ENCODE data around the gene PANK4.
"Not testable (repeated sequence)": the region's sequence is repeated elsewhere in the genome, so short reads cannot be mapped to it uniquely, and the experiment has no call there.

PANK4 gene

GRCh38 chr1:2549367-2550029 lies 23.1 kb upstream of the PANK4 start:
- not testable (repeated sequence) for H3K9me3 ChIP-seq (ENCODE audit: control insufficient read depth in 1 of 2, low read length in 2 of 2); H3K4me3 ChIP-seq (ENCODE audit: low read depth in 1 of 2, low read length in 2 of 2); H3K27me3 ChIP-seq (ENCODE audit: low read depth, low read length); H3K36me3 ChIP-seq (ENCODE audit: control insufficient read depth in 1 of 2, insufficient read depth in 2 of 2, low read length in 2 of 2)
- H3K27ac ChIP-seq (ENCODE audit: low read length), result peak overlapping the region; percentile 83
- H3K4me1 ChIP-seq (ENCODE audit: control insufficient read depth in 1 of 2, insufficient read depth in 2 of 2, low read length in 2 of 2), result peaks cover 8 to 46% of the 10 kb centered on the region in 2 donors

GRCh38 chr1:2548068-2548589 lies 21.7 kb upstream of the PANK4 start:
- Histone ChIP-seq H3K36me3 (ENCODE audit: control insufficient read depth in 1 of 2, insufficient read depth in 2 of 2, low read length in 2 of 2) (no peaks in the 10 kb centered on the region), H3K27me3 (ENCODE audit: low read depth, low read length) (no peaks in the 10 kb centered on the region), H3K4me1 (ENCODE audit: control insufficient read depth in 1 of 2, insufficient read depth in 2 of 2, low read length in 2 of 2) (peaks cover 8 to 57% of the 10 kb centered on the region in 2 donors), H3K9me3 (ENCODE audit: control insufficient read depth in 1 of 2, low read length in 2 of 2) (no peaks in the 10 kb centered on the region), H3K4me3 (ENCODE audit: low read depth in 1 of 2, low read length in 2 of 2) (peak overlapping the region; percentile 42 to 65), H3K27ac (ENCODE audit: low read length) (peak overlapping the region; percentile 83)

GRCh38 chr1:2547210-2548067 lies 21.0 kb upstream of the PANK4 start:
- H3K27me3 ChIP-seq (ENCODE audit: low read depth, low read length), result no peaks in the 10 kb centered on the region
- H3K4me3 ChIP-seq (ENCODE audit: low read depth in 1 of 2, low read length in 2 of 2), result peak overlapping the region; percentile 42 to 65
- H3K36me3 ChIP-seq (ENCODE audit: control insufficient read depth in 1 of 2, insufficient read depth in 2 of 2, low read length in 2 of 2), result no peaks in the 10 kb centered on the region
- no peaks in the 10 kb centered on the region for H3K9me3 ChIP-seq (ENCODE audit: control insufficient read depth in 1 of 2, low read length in 2 of 2)
- H3K4me1 ChIP-seq (ENCODE audit: control insufficient read depth in 1 of 2, insufficient read depth in 2 of 2, low read length in 2 of 2), result peaks cover 8 to 57% of the 10 kb centered on the region in 2 donors
- H3K27ac ChIP-seq (ENCODE audit: low read length), result peak overlapping the region; percentile 83

GRCh38 chr1:2546515-2547209 lies 20.3 kb upstream of the PANK4 start:
- H3K27ac ChIP-seq (ENCODE audit: low read length), result peak overlapping the region; percentile 83
- H3K4me3 ChIP-seq (ENCODE audit: low read depth in 1 of 2, low read length in 2 of 2), result peak overlapping the region; percentile 42 to 65
- no peaks in the 10 kb centered on the region for H3K9me3 ChIP-seq (ENCODE audit: control insufficient read depth in 1 of 2, low read length in 2 of 2)
- H3K4me1 ChIP-seq (ENCODE audit: control insufficient read depth in 1 of 2, insufficient read depth in 2 of 2, low read length in 2 of 2), result peaks cover 8 to 57% of the 10 kb centered on the region in 2 donors
- no peaks in the 10 kb centered on the region for H3K27me3 ChIP-seq (ENCODE audit: low read depth, low read length)
- H3K36me3 ChIP-seq (ENCODE audit: control insufficient read depth in 1 of 2, insufficient read depth in 2 of 2, low read length in 2 of 2), result no peaks in the 10 kb centered on the region

GRCh38 chr1:2545754-2546514 lies 19.5 kb upstream of the PANK4 start:
- no peak overlapping the region for H3K27ac ChIP-seq (ENCODE audit: low read length)
- peak overlapping the region in 1 of 2 donors; percentile 65 for H3K4me3 ChIP-seq (ENCODE audit: low read depth in 1 of 2, low read length in 2 of 2)
- no peaks in the 10 kb centered on the region for H3K9me3 ChIP-seq (ENCODE audit: control insufficient read depth in 1 of 2, low read length in 2 of 2)
- H3K27me3 ChIP-seq (ENCODE audit: low read depth, low read length), result no peaks in the 10 kb centered on the region
- H3K4me1 ChIP-seq (ENCODE audit: control insufficient read depth in 1 of 2, insufficient read depth in 2 of 2, low read length in 2 of 2), result peaks cover 8 to 57% of the 10 kb centered on the region in 2 donors
- no peaks in the 10 kb centered on the region for H3K36me3 ChIP-seq (ENCODE audit: control insufficient read depth in 1 of 2, insufficient read depth in 2 of 2, low read length in 2 of 2)

GRCh38 chr1:2544875-2545640 lies 18.7 kb upstream of the PANK4 start:
- no peaks in the 10 kb centered on the region for H3K27me3 ChIP-seq (ENCODE audit: low read depth, low read length)
- no peaks in the 10 kb centered on the region for H3K36me3 ChIP-seq (ENCODE audit: control insufficient read depth in 1 of 2, insufficient read depth in 2 of 2, low read length in 2 of 2)
- no peaks in the 10 kb centered on the region for H3K9me3 ChIP-seq (ENCODE audit: control insufficient read depth in 1 of 2, low read length in 2 of 2)
- H3K4me1 ChIP-seq (ENCODE audit: control insufficient read depth in 1 of 2, insufficient read depth in 2 of 2, low read length in 2 of 2), result peaks cover 8 to 57% of the 10 kb centered on the region in 2 donors
- no peak overlapping the region for H3K4me3 ChIP-seq (ENCODE audit: low read depth in 1 of 2, low read length in 2 of 2)
- no peak overlapping the region for H3K27ac ChIP-seq (ENCODE audit: low read length)

GRCh38 chr1:2544093-2544874 lies 17.9 kb upstream of the PANK4 start:
- Histone ChIP-seq H3K9me3 (ENCODE audit: control insufficient read depth in 1 of 2, low read length in 2 of 2) (no peaks in the 10 kb centered on the region), H3K36me3 (ENCODE audit: control insufficient read depth in 1 of 2, insufficient read depth in 2 of 2, low read length in 2 of 2) (no peaks in the 10 kb centered on the region), H3K27me3 (ENCODE audit: low read depth, low read length) (no peaks in the 10 kb centered on the region), H3K4me1 (ENCODE audit: control insufficient read depth in 1 of 2, insufficient read depth in 2 of 2, low read length in 2 of 2) (peaks cover 8 to 52% of the 10 kb centered on the region in 2 donors), H3K27ac (ENCODE audit: low read length) (no peak overlapping the region), H3K4me3 (ENCODE audit: low read depth in 1 of 2, low read length in 2 of 2) (no peak overlapping the region)

GRCh38 chr1:2543543-2544092 lies 17.2 kb upstream of the PANK4 start:
- H3K27me3 ChIP-seq (ENCODE audit: low read depth, low read length), result no peaks in the 10 kb centered on the region
- H3K4me1 ChIP-seq (ENCODE audit: control insufficient read depth in 1 of 2, insufficient read depth in 2 of 2, low read length in 2 of 2), result peaks cover 8 to 46% of the 10 kb centered on the region in 2 donors
- H3K4me3 ChIP-seq (ENCODE audit: low read depth in 1 of 2, low read length in 2 of 2), result no peak overlapping the region
- no peak overlapping the region for H3K27ac ChIP-seq (ENCODE audit: low read length)
- H3K36me3 ChIP-seq (ENCODE audit: control insufficient read depth in 1 of 2, insufficient read depth in 2 of 2, low read length in 2 of 2), result no peaks in the 10 kb centered on the region
- no peaks in the 10 kb centered on the region for H3K9me3 ChIP-seq (ENCODE audit: control insufficient read depth in 1 of 2, low read length in 2 of 2)

- no peaks in the 10 kb centered on the region for H3K27me3 ChIP-seq (ENCODE audit: low read depth, low read length)
- H3K36me3 ChIP-seq (ENCODE audit: control insufficient read depth in 1 of 2, insufficient read depth in 2 of 2, low read length in 2 of 2), result no peaks in the 10 kb centered on the region
- H3K4me1 ChIP-seq (ENCODE audit: control insufficient read depth in 1 of 2, insufficient read depth in 2 of 2, low read length in 2 of 2), result peaks cover 3 to 37% of the 10 kb centered on the region in 2 donors
- H3K4me3 ChIP-seq (ENCODE audit: low read depth in 1 of 2, low read length in 2 of 2), result no peak overlapping the region
- no peak overlapping the region for H3K27ac ChIP-seq (ENCODE audit: low read length)
- H3K9me3 ChIP-seq (ENCODE audit: control insufficient read depth in 1 of 2, low read length in 2 of 2), result no peaks in the 10 kb centered on the region
Measured at GRCh38 chr1:2542246-2542915, 16.0 kb upstream of the PANK4 start.

Measured in muscle layer of duodenum (tissue), 2 donors.